ENCODE measurements around the gene PACRG.

Gene PACRG

GRCh38 chr6:163259689-163260088 lies 531.9 kb downstream of the PACRG start:
- no peak for DNase-seq

GRCh38 chr6:163260111-163260895 lies 532.5 kb downstream of the PACRG start:
- DNase-seq, result no peak

GRCh38 chr6:163260911-163261310 lies 533.1 kb downstream of the PACRG start:
- no peak for DNase-seq

- DNase-seq, result no peak
Observed at GRCh38 chr6:163261361-163261760, 533.6 kb downstream of the PACRG start.

- DNase-seq, result no peak
Observed at GRCh38 chr6:163262080-163262479, 534.3 kb downstream of the PACRG start.

- no peak for DNase-seq
Observed at GRCh38 chr6:163263196-163263595, 535.4 kb downstream of the PACRG start.

GRCh38 chr6:163263998-163264661 lies 536.4 kb downstream of the PACRG start:
- DNase-seq, result no peak

GRCh38 chr6:163264662-163265035 lies 536.9 kb downstream of the PACRG start:
- no peak for DNase-seq

- no peak for DNase-seq
Observed at GRCh38 chr6:163281634-163282033, 553.9 kb downstream of the PACRG start.

- DNase-seq, result no peak
Observed at GRCh38 chr6:163282672-163283071, 554.9 kb downstream of the PACRG start.

- no peak for DNase-seq
Observed at GRCh38 chr6:163284151-163284550, 556.4 kb downstream of the PACRG start.

GRCh38 chr6:163285691-163286090 lies 557.9 kb downstream of the PACRG start:
- no peak for DNase-seq

GRCh38 chr6:163287626-163288025 lies 559.9 kb downstream of the PACRG start:
- no peak for DNase-seq

GRCh38 chr6:163288066-163288465 lies 560.3 kb downstream of the PACRG start:
- no peak for DNase-seq

- no peak for DNase-seq
Observed at GRCh38 chr6:163288915-163289314, 561.1 kb downstream of the PACRG start.

- DNase-seq, result no peak
Observed at GRCh38 chr6:163289447-163289846, 561.7 kb downstream of the PACRG start.

- DNase-seq, result no peak
Observed at GRCh38 chr6:163290545-163291274, 562.9 kb downstream of the PACRG start.

GRCh38 chr6:163291622-163292021 lies 563.8 kb downstream of the PACRG start:
- DNase-seq, result no peak

GRCh38 chr6:163293286-163293685 lies 565.5 kb downstream of the PACRG start:
- no peak for DNase-seq

GRCh38 chr6:163294734-163295133 lies 567.0 kb downstream of the PACRG start:
- DNase-seq, result no peak

- DNase-seq, result no peak
Observed at GRCh38 chr6:163296835-163297519, 569.2 kb downstream of the PACRG start.

GRCh38 chr6:163298079-163298830 lies 570.5 kb downstream of the PACRG start:
- no peak for DNase-seq

- DNase-seq, result no peak
Observed at GRCh38 chr6:163300838-163301237, 573.1 kb downstream of the PACRG start.
